ENCODE results near the gene P2RX7. TPM values are rescaled to one million over a fixed set of nuclear protein-coding genes. Genes with fewer than 3 reads are reported as not detected.
A peak's percentile ranks its signal among the peaks of the same experiment; 100 is the strongest.

P2RX7 gene
- polyA plus RNA-seq (ENCODE audit: insufficient read depth in 1 of 5, insufficient read length in 5 of 5, low replicate concordance in 1 of 5) = 1 to 10 TPM; 1.5 to 2.4 (median 1.6) TPM
- long read RNA-seq, donor 1 = 0 reads
- long read RNA-seq, donor 2 = 0 reads
- long read RNA-seq, donor 3, partial matches to known transcripts = 0 of 1 reads
- long read RNA-seq, donor 3, other reads (novel, unspliced or antisense) = 0 of 1 reads
- long read RNA-seq, donor 4 = 0 reads
- long read RNA-seq, donor 5 = 0 reads
- long read RNA-seq, donor 6, partial matches to known transcripts = 0 of 1 reads
- long read RNA-seq, donor 6, other reads (novel, unspliced or antisense) = 0 of 1 reads
- long read RNA-seq, donor 7 = 0 reads
- long read RNA-seq, donor 8 = 0 reads

GRCh38 chr12:121132601-121133481 lies at the start of gene P2RX7:
Gene P2RX7, plus strand, starts transcription at chr12:121132876. Its CDS starts 95 bp downstream, at chr12:121132971.
- DNase-seq = peak; percentile 27 to 50

- DNase-seq = no peak
Observed at GRCh38 chr12:121084229-121084628, 48.4 kb upstream of the P2RX7 start.

- DNase-seq = no peak
Observed at GRCh38 chr12:121085069-121085468, 47.6 kb upstream of the P2RX7 start.

- no peak for DNase-seq
Observed at GRCh38 chr12:121085506-121086353, 46.9 kb upstream of the P2RX7 start.

- no peak for DNase-seq
Observed at GRCh38 chr12:121086781-121087295, 45.8 kb upstream of the P2RX7 start.

- DNase-seq = no peak
Observed at GRCh38 chr12:121087467-121088194, 45.0 kb upstream of the P2RX7 start.

GRCh38 chr12:121088195-121088585 lies 44.5 kb upstream of the P2RX7 start:
- DNase-seq = no peak

GRCh38 chr12:121089031-121089812 lies 43.5 kb upstream of the P2RX7 start:
- DNase-seq = no peak

- no peak for DNase-seq
Observed at GRCh38 chr12:121089813-121090430, 42.8 kb upstream of the P2RX7 start.

GRCh38 chr12:121090586-121091514 lies 41.8 kb upstream of the P2RX7 start:
- DNase-seq = no peak

- DNase-seq = no peak
Observed at GRCh38 chr12:121092034-121092433, 40.6 kb upstream of the P2RX7 start.

- DNase-seq = no peak
Observed at GRCh38 chr12:121093487-121093891, 39.2 kb upstream of the P2RX7 start.

- DNase-seq = peak; percentile 40 to 51
Observed at GRCh38 chr12:121095544-121096198, 37.0 kb upstream of the P2RX7 start.

GRCh38 chr12:121096199-121096798 lies 36.4 kb upstream of the P2RX7 start:
- no peak for DNase-seq

- DNase-seq = no peak
Observed at GRCh38 chr12:121099779-121100178, 32.9 kb upstream of the P2RX7 start.

GRCh38 chr12:121102307-121102706 lies 30.4 kb upstream of the P2RX7 start:
- no peak for DNase-seq

GRCh38 chr12:121107681-121108080 lies 25.0 kb upstream of the P2RX7 start:
- DNase-seq = no peak
